SK-N-MC (cell line): ENCODE measurements around the gene CACNA1A.

ENCODE experiments used
- DNase-seq: peaks from one replicate; pipeline ENCODE4 v3.0.0-alpha.2; 2011; ENCODE audit warnings: low read depth, low spot score
- H3K27ac ChIP-seq: fragments of 200-600 bp; sonication (generic); 2 replicates; pipeline ENCODE4 v1.5.1; 2016; ENCODE audit warnings: mixed run types
- H3K36me3 ChIP-seq: fragments of 200-600 bp; sonication (generic); 2 replicates; pipeline ENCODE4 v1.6.1; 2017; ENCODE audit warnings: antibody characterized with exemption, low read length, mixed read lengths; ENCODE audit not compliant: insufficient read depth
- H3K4me3 ChIP-seq: fragments of 200-600 bp; sonication (generic); 2 replicates; pipeline ENCODE4 v1.5.1; 2016
- H3K9ac ChIP-seq: fragments of 200-600 bp; sonication (generic); 2 replicates; pipeline ENCODE4 v1.8.0; 2017; ENCODE audit warnings: mixed run types, mixed read lengths; ENCODE audit not compliant: insufficient read length
- H3K9me3 ChIP-seq: fragments of 200-600 bp; sonication (generic); 2 replicates; pipeline ENCODE4 v1.6.1; 2017; ENCODE audit warnings: low read depth, mild to moderate bottlenecking, antibody characterized with exemption, low read length, moderate library complexity, mixed read lengths
- EZH2 ChIP-seq: fragments of 200-600 bp; sonication (generic); IDR thresholded peaks from one replicate; pipeline ENCODE4 v1.6.1; 2017; ENCODE audit warnings: antibody characterized with exemption
- FOXP2 ChIP-seq: optimal IDR thresholded peaks from 2 replicates; pipeline ENCODE3; 2011; ENCODE audit warnings: mild to moderate bottlenecking, moderate library complexity; ENCODE audit not compliant: insufficient read depth; ENCODE audit errors: extremely low read length, control extremely low read depth
- POLR2AphosphoS5 ChIP-seq: IDR thresholded peaks from 2 replicates; pipeline ENCODE4 v1.6.1; 2012; ENCODE audit warnings: mild to moderate bottlenecking, low read depth, low read length, borderline replicate concordance

CACNA1A gene

GRCh38 chr19:13339869-13340268 is 166.4 kb downstream of the CACNA1A start:
- H3K9me3 ChIP-seq = no peaks in the 10 kb centered on the region

GRCh38 chr19:13337181-13337580 is 169.1 kb downstream of the CACNA1A start:
- H3K27ac ChIP-seq = no peak overlapping the region
- TF ChIP-seq POLR2AphosphoS5 (no peak), FOXP2 (no peak), EZH2 (no peak)
- H3K4me3 ChIP-seq = no peak overlapping the region
- no peak overlapping the region for H3K9ac ChIP-seq
- no peaks in the 10 kb centered on the region for H3K9me3 ChIP-seq
- DNase-seq = no peak
- H3K36me3 ChIP-seq = no peaks in the 10 kb centered on the region

More at GRCh38 chr19:13339869-13340268, 166.4 kb downstream of the CACNA1A start:
- DNase-seq = no peak
- Histone ChIP-seq H3K27ac (no peak overlapping the region), H3K9ac (no peak overlapping the region), H3K36me3 (no peaks in the 10 kb centered on the region), H3K4me3 (no peak overlapping the region)
- TF ChIP-seq EZH2 (no peak), POLR2AphosphoS5 (no peak), FOXP2 (no peak)

- TF ChIP-seq FOXP2 (no peak), POLR2AphosphoS5 (no peak), EZH2 (no peak)
- DNase-seq = no peak
- no peak overlapping the region for H3K9ac ChIP-seq
Observed at GRCh38 chr19:13334801-13335481, 171.3 kb downstream of the CACNA1A start.

GRCh38 chr19:13330285-13330684 is 176.0 kb downstream of the CACNA1A start:
- no peak for DNase-seq
- no peak overlapping the region for H3K4me3 ChIP-seq
- TF ChIP-seq EZH2 = no peak
- TF ChIP-seq FOXP2 = no peak
- no peak for TF ChIP-seq POLR2AphosphoS5
- no peak overlapping the region for H3K9ac ChIP-seq
- H3K9me3 ChIP-seq = no peaks in the 10 kb centered on the region
- H3K27ac ChIP-seq = no peak overlapping the region
- no peaks in the 10 kb centered on the region for H3K36me3 ChIP-seq

More at GRCh38 chr19:13334801-13335481, 171.3 kb downstream of the CACNA1A start:
- Histone ChIP-seq H3K27ac (no peak overlapping the region), H3K4me3 (no peak overlapping the region), H3K9me3 (no peaks in the 10 kb centered on the region), H3K36me3 (no peaks in the 10 kb centered on the region)

GRCh38 chr19:13329766-13330165 is 176.5 kb downstream of the CACNA1A start:
- Histone ChIP-seq H3K27ac (no peak overlapping the region), H3K9ac (no peak overlapping the region), H3K9me3 (no peaks in the 10 kb centered on the region), H3K4me3 (no peak overlapping the region), H3K36me3 (no peaks in the 10 kb centered on the region)
- DNase-seq = no peak
- TF ChIP-seq POLR2AphosphoS5 (no peak), EZH2 (no peak), FOXP2 (no peak)

GRCh38 chr19:13328241-13328640 is 178.0 kb downstream of the CACNA1A start:
- H3K9me3 ChIP-seq = no peaks in the 10 kb centered on the region
- TF ChIP-seq FOXP2 (no peak), EZH2 (no peak), POLR2AphosphoS5 (no peak)
- DNase-seq = no peak
- no peak overlapping the region for H3K27ac ChIP-seq
- no peaks in the 10 kb centered on the region for H3K36me3 ChIP-seq
- no peak overlapping the region for H3K4me3 ChIP-seq
- H3K9ac ChIP-seq = no peak overlapping the region

- H3K4me3 ChIP-seq = no peak overlapping the region
- no peak for DNase-seq
- H3K27ac ChIP-seq = no peak overlapping the region
- no peak overlapping the region for H3K9ac ChIP-seq
- no peaks in the 10 kb centered on the region for H3K36me3 ChIP-seq
- no peaks in the 10 kb centered on the region for H3K9me3 ChIP-seq
- TF ChIP-seq EZH2 = no peak
- no peak for TF ChIP-seq POLR2AphosphoS5
- TF ChIP-seq FOXP2 = no peak
Observed at GRCh38 chr19:13319526-13319925, 186.8 kb downstream of the CACNA1A start.

- H3K4me3 ChIP-seq = no peak overlapping the region
- no peaks in the 10 kb centered on the region for H3K36me3 ChIP-seq
- no peak for DNase-seq
- H3K9me3 ChIP-seq = no peaks in the 10 kb centered on the region
- H3K9ac ChIP-seq = no peak overlapping the region
- TF ChIP-seq EZH2 (no peak), POLR2AphosphoS5 (no peak), FOXP2 (no peak)
- no peak overlapping the region for H3K27ac ChIP-seq
Observed at GRCh38 chr19:13318190-13318589, 188.1 kb downstream of the CACNA1A start.

- H3K4me3 ChIP-seq = no peak overlapping the region
- H3K36me3 ChIP-seq = no peaks in the 10 kb centered on the region
- no peak for DNase-seq
- TF ChIP-seq POLR2AphosphoS5 (no peak), FOXP2 (no peak), EZH2 (no peak)
- no peaks in the 10 kb centered on the region for H3K9me3 ChIP-seq
- no peak overlapping the region for H3K9ac ChIP-seq
- no peak overlapping the region for H3K27ac ChIP-seq
Observed at GRCh38 chr19:13315495-13315894, 190.8 kb downstream of the CACNA1A start.
